GM21367 (cell line): ENCODE data around the gene ZNF574.

Experiments
- ATAC-seq: cut with Tn5 transposase; IDR thresholded peaks from one replicate; pipeline ENCODE4 v1.9.1; 2021; ENCODE audit not compliant: unreplicated experiment

Gene ZNF574

GRCh38 chr19:42121656-42122069, 45.7 kb downstream of the ZNF574 start:
- no peak for ATAC-seq

- ATAC-seq, result no peak
Observed at GRCh38 chr19:42122691-42123607, 47.0 kb downstream of the ZNF574 start.

- no peak for ATAC-seq
Observed at GRCh38 chr19:42123765-42124164, 47.8 kb downstream of the ZNF574 start.

- no peak for ATAC-seq
Observed at GRCh38 chr19:42124386-42124901, 48.5 kb downstream of the ZNF574 start.

GRCh38 chr19:42125536-42125935, 49.6 kb downstream of the ZNF574 start:
- ATAC-seq, result no peak

GRCh38 chr19:42126574-42126973, 50.6 kb downstream of the ZNF574 start:
- no peak for ATAC-seq

- peak; percentile 42 for ATAC-seq
Observed at GRCh38 chr19:42129399-42130253, 53.7 kb downstream of the ZNF574 start.

- ATAC-seq, result no peak
Observed at GRCh38 chr19:42130254-42130573, 54.2 kb downstream of the ZNF574 start.
